ENCODE data around the gene CCDC185.

DNA sequence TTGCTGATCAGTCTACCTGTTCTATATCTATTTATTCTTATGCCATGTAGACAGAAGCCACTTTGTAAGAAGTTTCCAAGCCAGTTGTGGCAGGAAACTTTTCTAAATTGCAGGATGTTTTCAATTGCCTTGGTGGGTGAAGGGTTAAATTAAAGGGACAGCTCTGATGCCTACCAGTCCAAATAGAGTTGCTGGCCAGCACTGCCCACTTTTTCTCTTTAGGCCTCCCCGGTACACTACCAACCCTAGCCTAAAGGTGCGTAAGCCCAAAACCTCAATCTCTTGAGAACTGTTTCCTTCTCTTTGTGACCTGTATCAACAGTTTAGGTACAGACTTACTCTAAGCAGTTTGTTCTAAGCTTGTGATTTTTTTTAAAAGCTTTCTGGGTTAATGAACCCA is 44.8 kb upstream of the CCDC185 start:
- TF ChIP-seq, protein P1, sequence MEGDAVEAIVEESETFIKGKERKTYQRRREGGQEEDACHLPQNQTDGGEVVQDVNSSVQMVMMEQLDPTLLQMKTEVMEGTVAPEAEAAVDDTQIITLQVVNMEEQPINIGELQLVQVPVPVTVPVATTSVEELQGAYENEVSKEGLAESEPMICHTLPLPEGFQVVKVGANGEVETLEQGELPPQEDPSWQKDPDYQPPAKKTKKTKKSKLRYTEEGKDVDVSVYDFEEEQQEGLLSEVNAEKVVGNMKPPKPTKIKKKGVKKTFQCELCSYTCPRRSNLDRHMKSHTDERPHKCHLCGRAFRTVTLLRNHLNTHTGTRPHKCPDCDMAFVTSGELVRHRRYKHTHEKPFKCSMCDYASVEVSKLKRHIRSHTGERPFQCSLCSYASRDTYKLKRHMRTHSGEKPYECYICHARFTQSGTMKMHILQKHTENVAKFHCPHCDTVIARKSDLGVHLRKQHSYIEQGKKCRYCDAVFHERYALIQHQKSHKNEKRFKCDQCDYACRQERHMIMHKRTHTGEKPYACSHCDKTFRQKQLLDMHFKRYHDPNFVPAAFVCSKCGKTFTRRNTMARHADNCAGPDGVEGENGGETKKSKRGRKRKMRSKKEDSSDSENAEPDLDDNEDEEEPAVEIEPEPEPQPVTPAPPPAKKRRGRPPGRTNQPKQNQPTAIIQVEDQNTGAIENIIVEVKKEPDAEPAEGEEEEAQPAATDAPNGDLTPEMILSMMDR (conservative IDR thresholded peaks at IDR 0.05) = no peak
- TF ChIP-seq EZH2 (IDR thresholded peaks at IDR 0.05; ENCODE audit: low read depth) = no peak

All from PC-9 (cell line).